ENCODE measurements around the gene DNAH14. TPM values are rescaled to one million over a fixed set of nuclear protein-coding genes. Genes with fewer than 3 reads are reported as not detected.

The DNAH14 gene
- total and polyA plus RNA-seq, 2 donors (not counting 3 experiments of a cell fraction or from before 2014, with no cell fraction given) = 1.5 to 7.1 TPM

- Histone ChIP-seq H3K9ac (replicated peaks; ENCODE audit: extremely low read depth, insufficient read depth, low read length) (no peak overlapping the region), H3K79me2 (ENCODE audit: control insufficient read depth, insufficient read depth, low read length) (peaks cover 20% of the 10 kb centered on the region), H2AFZ (ENCODE audit: low read depth, low read length) (no peak overlapping the region), H3K9me1 (replicated peaks; ENCODE audit: control insufficient read depth, extremely low read depth, insufficient read depth, low read length) (no peaks in the 10 kb centered on the region), H3K4me2 (ENCODE audit: insufficient read depth, low read length) (no peak overlapping the region), H3K27me3 (ENCODE audit: control insufficient read depth in 2 of 2, insufficient read depth in 2 of 2, low read length in 2 of 2) (no peaks in the 10 kb centered on the region), H3K9me3 (replicated peaks; ENCODE audit: control insufficient read depth, insufficient read depth, low read length) (no peaks in the 10 kb centered on the region), H3K4me3 (replicated peaks in 1 of 3; ENCODE audit: insufficient read depth in 1 of 3, low read depth in 1 of 3, low read length in 3 of 3) (no peak overlapping the region), H3K4me1 (ENCODE audit: control insufficient read depth, extremely low read depth, insufficient read depth, low read length) (no peaks in the 10 kb centered on the region), H3K27ac (ENCODE audit: insufficient read depth, low read depth, low read length) (no peak overlapping the region), H3K36me3 (ENCODE audit: control insufficient read depth in 2 of 2, extremely low read depth in 1 of 2, insufficient read depth in 2 of 2, low read length in 2 of 2) (peaks cover 25 to 39% of the 10 kb centered on the region in 2 experiments), H4K20me1 (replicated peaks; ENCODE audit: control insufficient read depth, extremely low read depth, insufficient read depth, low read length) (no peaks in the 10 kb centered on the region)
- no TSS peak for BruUV-seq (replicated peaks)
- TF ChIP-seq JUN (IDR thresholded peaks at IDR 0.05; ENCODE audit: borderline replicate concordance, insufficient read depth, insufficient read length, low read depth) (no peak), MYC (IDR thresholded peaks at IDR 0.05; ENCODE audit: low read depth, low read length) (no peak), FOS (IDR thresholded peaks at IDR 0.05; ENCODE audit: borderline replicate concordance, insufficient read depth, low read length) (no peak), POLR2A (IDR thresholded peaks at IDR 0.05; ENCODE audit: low read depth, low read length) (no peak), CTCF (IDR thresholded peaks at IDR 0.05; ENCODE audit: extremely low read depth in 1 of 2, insufficient read depth in 1 of 2, low read depth in 1 of 2, low read length in 2 of 2) (no peak), MAX (IDR thresholded peaks at IDR 0.05; ENCODE audit: insufficient read depth, insufficient read length) (no peak), GATA2 (IDR thresholded peaks at IDR 0.05; ENCODE audit: insufficient read depth, insufficient read length, low read depth, low read length) (no peak), POLR2AphosphoS5 (IDR thresholded peaks at IDR 0.05; ENCODE audit: insufficient read depth, low read depth, low read length) (no peak), EZH2 (IDR thresholded peaks at IDR 0.05; ENCODE audit: borderline replicate concordance, low read depth, low read length, severe bottlenecking) (no peak)
- DNase-seq (ENCODE audit: low read depth, low spot score) = no peak
- dilution Hi-C loops (cut with MboI; ENCODE audit: extremely low pct_ligation_motif_present, low sequenced_read_pairs) = no loop called here
- intact Hi-C loops (cut with micrococcal nuclease) = no loop called here
- CTCF ChIA-PET = no interaction called here
- POLR2A ChIA-PET = no interaction called here
- FAIRE-seq = no peak
Observed at GRCh38 chr1:225415967-225416745, 486.7 kb downstream of the DNAH14 start.

Measured in endothelial cell of umbilical vein (primary cell).